ENCODE measurements around the gene CAPZA3. TPM values are rescaled to one million over a fixed set of nuclear protein-coding genes. Genes with fewer than 3 reads are reported as not detected.
"Not testable (repeated sequence)": the region's sequence is repeated elsewhere in the genome, so short reads cannot be mapped to it uniquely, and the experiment has no call there.

Gene CAPZA3
- total RNA-seq, 3 donors from 2014 or later: 2.0 to 3.5 TPM; not detected in 1

DNA sequence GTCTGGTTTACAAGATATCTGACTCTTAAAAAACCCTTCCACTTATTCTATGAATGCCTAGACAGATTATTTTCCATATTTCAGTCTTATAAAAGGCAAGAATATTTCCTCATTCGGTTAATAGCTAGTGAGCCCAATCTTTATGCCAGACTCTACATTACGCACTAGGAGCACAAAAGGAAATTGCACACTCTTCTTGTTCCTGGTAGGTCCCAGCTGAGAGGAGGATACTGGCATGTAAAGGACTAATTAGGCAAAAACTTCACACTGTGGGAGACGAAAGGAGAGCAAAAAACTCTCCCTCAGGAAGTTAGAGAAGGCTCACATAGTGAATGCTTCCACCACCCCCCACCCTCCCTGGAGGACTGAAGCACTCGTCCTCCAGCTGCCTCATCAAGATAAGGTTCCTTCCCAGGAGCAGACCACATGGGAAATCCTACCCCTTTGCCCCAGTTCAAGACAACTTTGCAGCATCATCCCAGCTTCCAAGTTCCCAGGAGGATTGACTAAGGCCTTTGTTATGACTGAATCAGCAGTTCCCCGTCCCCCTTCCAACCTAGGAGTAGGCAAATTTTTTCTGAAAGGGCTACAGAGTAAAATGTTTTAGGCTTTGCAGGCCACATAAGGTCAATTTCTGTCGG lies 14.5 kb downstream of the CAPZA3 start:
- no peak for DNase-seq (ENCODE audit: low spot score in 2 of 2)
- Histone ChIP-seq H3K4me1 (no peaks in the 10 kb centered on the region), H3K27me3 (no peaks in the 10 kb centered on the region), H3K9me3 (no peaks in the 10 kb centered on the region), H3K4me3 (no peak overlapping the region), H3K27ac (no peak overlapping the region), H3K36me3 (no peaks in the 10 kb centered on the region)
- no peak for TF ChIP-seq POLR2A (IDR thresholded peaks at IDR 0.05)
- TF ChIP-seq POLR2AphosphoS5 (IDR thresholded peaks at IDR 0.05): no peak
- intact Hi-C loops (cut with DNase I; ENCODE audit: low total_unique reads): no loop called here

GRCh38 chr12:18752947-18753346 lies 15.0 kb downstream of the CAPZA3 start:
- no peaks in the 10 kb centered on the region for H3K27me3 ChIP-seq
- intact Hi-C loops (cut with DNase I; ENCODE audit: low total_unique reads): no loop called here
- no peaks in the 10 kb centered on the region for H3K36me3 ChIP-seq
- no peaks in the 10 kb centered on the region for H3K4me1 ChIP-seq
- H3K27ac ChIP-seq: no peak overlapping the region
- TF ChIP-seq POLR2AphosphoS5 (IDR thresholded peaks at IDR 0.05): no peak
- DNase-seq (ENCODE audit: low spot score in 2 of 2): no peak
- H3K9me3 ChIP-seq: no peaks in the 10 kb centered on the region
- H3K4me3 ChIP-seq: no peak overlapping the region

DNA sequence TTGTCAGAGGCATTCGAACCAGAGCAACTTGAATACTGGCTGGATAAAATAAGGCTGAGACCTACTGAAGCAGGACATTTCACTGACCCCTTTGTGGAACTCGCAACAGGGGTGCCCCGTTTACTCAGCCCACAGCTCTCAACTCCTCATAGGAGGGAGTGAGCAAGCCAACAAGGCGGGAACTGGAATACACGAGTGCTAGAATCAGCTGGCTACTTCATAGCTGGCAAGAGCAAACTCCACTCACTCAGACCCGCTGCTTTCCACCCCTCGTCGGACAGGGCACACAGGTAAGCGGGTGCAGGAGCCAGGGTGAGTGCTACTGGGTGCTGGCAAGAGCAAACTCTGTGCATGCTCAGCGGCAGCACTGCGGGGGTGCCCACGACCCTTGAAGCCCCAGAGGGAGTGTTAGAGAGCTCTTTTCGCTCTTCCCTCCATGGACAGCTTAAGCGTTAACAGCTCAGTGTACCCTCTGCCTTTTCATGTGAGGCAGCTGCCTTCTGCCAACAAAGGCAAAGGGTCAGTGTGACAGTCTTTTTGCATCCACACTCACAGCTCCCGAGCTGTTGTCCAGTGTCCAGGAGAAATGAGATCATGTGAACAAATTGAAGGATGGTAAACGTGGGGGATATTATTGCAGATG lies 15.7 kb downstream of the CAPZA3 start:
- intact Hi-C loops (cut with DNase I; ENCODE audit: low total_unique reads): no loop called here
- TF ChIP-seq POLR2AphosphoS5 (IDR thresholded peaks at IDR 0.05): no peak
- no peak for TF ChIP-seq POLR2A (IDR thresholded peaks at IDR 0.05)
- TF ChIP-seq CTCF (IDR thresholded peaks at IDR 0.05): no peak
- Histone ChIP-seq H3K27ac (no peak overlapping the region), H3K4me3 (no peak overlapping the region), H3K27me3 (no peaks in the 10 kb centered on the region), H3K4me1 (no peaks in the 10 kb centered on the region), H3K36me3 (no peaks in the 10 kb centered on the region), H3K9me3 (no peaks in the 10 kb centered on the region)
- DNase-seq (ENCODE audit: low spot score in 2 of 2): no peak

DNA sequence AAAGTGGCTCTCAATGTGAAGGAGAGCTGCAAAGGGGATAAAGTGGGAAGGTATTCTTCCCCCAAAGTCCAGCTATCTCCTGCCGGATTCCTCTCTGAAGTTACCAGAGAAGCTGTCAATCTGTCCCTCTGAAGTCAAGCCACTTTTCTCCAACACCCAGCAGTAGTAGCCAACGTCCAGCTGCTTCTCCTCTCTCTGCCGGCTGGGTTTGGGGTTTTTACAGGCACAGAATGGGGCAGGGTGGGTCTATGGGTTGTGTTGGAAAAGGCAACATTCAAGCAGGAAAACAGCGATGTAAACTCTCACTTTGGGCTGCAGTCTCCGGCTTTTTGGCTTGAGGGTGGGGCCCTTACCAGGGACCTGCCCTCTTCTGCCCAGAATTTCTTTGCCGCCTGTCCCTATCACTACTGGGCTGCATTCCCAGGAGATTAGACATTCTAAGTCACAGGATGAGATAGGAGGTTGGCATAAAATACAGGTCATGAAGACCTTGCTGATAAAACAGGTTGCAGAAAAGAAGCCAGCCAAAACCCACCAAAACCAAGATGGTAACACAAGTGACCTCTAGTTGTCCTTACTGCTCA lies 16.3 kb downstream of the CAPZA3 start:
- no peak overlapping the region for H3K4me3 ChIP-seq
- no peak for DNase-seq (ENCODE audit: low spot score in 2 of 2)
- no peak for TF ChIP-seq POLR2A (IDR thresholded peaks at IDR 0.05)
- no peak for TF ChIP-seq CTCF (IDR thresholded peaks at IDR 0.05)
- TF ChIP-seq POLR2AphosphoS5 (IDR thresholded peaks at IDR 0.05): no peak
- no peaks in the 10 kb centered on the region for H3K27me3 ChIP-seq
- H3K36me3 ChIP-seq: no peaks in the 10 kb centered on the region
- H3K4me1 ChIP-seq: no peaks in the 10 kb centered on the region
- H3K9me3 ChIP-seq: no peaks in the 10 kb centered on the region
- intact Hi-C loops (cut with DNase I; ENCODE audit: low total_unique reads): no loop called here
- no peak overlapping the region for H3K27ac ChIP-seq

DNA sequence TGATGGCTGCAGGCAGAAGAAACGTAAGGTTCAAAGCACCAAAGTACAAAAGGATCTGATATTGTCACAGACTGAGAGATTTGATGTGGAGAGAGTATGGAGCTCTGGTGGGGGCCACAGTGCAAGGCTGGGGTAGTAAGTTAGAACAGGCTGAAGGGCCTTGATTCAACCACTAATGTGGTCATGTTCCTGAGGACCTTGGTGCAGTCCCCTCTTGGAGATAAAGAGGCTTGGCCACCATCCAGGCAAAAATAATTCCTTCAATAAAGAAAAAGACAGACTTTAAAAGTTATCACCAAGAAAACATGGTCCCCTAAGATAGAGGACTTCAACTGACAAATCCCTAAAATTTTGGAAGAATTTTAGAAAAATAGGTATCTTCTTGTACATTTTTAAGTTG lies 17.4 kb downstream of the CAPZA3 start:
- H3K36me3 ChIP-seq: no peaks in the 10 kb centered on the region
- DNase-seq (ENCODE audit: low spot score in 2 of 2): no peak
- no peaks in the 10 kb centered on the region for H3K9me3 ChIP-seq
- intact Hi-C loops (cut with DNase I; ENCODE audit: low total_unique reads): no loop called here
- no peaks in the 10 kb centered on the region for H3K4me1 ChIP-seq
- no peaks in the 10 kb centered on the region for H3K27me3 ChIP-seq
- no peak overlapping the region for H3K27ac ChIP-seq
- no peak for TF ChIP-seq CTCF (IDR thresholded peaks at IDR 0.05)
- no peak for TF ChIP-seq POLR2A (IDR thresholded peaks at IDR 0.05)
- no peak for TF ChIP-seq POLR2AphosphoS5 (IDR thresholded peaks at IDR 0.05)
- no peak overlapping the region for H3K4me3 ChIP-seq

GRCh38 chr12:18766479-18766878 lies 28.6 kb downstream of the CAPZA3 start:
- H3K4me3 ChIP-seq; DNase-seq (ENCODE audit: low spot score in 2 of 2); intact Hi-C loops (cut with DNase I; ENCODE audit: low total_unique reads); H3K4me1 ChIP-seq; H3K36me3 ChIP-seq; H3K27me3 ChIP-seq; H3K27ac ChIP-seq: not testable (repeated sequence)
- H3K9me3 ChIP-seq: peaks cover 4 to 20% of the 10 kb centered on the region in 2 donors
